ENCODE measurements around the gene SLC49A3.

DNA sequence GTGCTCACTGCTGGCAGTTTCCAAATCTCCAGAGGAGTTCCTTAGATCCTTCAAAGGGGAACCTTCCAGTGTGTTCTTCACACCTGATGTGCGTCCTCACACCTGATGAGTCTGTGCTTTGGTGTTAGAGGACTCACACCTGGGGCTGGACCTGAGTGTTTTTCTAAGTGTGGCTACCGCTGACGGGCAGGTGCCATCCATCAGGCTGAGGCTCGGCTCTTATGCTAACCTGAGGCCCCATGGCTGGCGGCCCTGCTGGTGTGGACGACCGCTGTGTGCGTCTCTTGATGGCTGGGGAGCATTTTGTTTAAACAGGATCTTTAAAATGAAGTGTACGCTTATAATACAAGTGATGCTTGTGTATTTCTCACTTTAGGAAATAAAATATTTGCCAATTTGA, 45.1 kb upstream of the SLC49A3 start:
- TF ChIP-seq, protein P1, sequence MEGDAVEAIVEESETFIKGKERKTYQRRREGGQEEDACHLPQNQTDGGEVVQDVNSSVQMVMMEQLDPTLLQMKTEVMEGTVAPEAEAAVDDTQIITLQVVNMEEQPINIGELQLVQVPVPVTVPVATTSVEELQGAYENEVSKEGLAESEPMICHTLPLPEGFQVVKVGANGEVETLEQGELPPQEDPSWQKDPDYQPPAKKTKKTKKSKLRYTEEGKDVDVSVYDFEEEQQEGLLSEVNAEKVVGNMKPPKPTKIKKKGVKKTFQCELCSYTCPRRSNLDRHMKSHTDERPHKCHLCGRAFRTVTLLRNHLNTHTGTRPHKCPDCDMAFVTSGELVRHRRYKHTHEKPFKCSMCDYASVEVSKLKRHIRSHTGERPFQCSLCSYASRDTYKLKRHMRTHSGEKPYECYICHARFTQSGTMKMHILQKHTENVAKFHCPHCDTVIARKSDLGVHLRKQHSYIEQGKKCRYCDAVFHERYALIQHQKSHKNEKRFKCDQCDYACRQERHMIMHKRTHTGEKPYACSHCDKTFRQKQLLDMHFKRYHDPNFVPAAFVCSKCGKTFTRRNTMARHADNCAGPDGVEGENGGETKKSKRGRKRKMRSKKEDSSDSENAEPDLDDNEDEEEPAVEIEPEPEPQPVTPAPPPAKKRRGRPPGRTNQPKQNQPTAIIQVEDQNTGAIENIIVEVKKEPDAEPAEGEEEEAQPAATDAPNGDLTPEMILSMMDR (IDR thresholded peaks at IDR 0.05): no peak
- no peak for TF ChIP-seq POLR2A (IDR thresholded peaks at IDR 0.05)
